IMR-90 (cell line): Measurements from ENCODE around the gene ZNF546. TPM values are rescaled to one million over a fixed set of nuclear protein-coding genes. Genes with fewer than 3 reads are reported as not detected.

Experiments
- ATAC-seq: fragments of 200-7000 bp; cut with Tn5 transposase; 2 replicates; pipeline ENCODE4 v1.9.1; 2020; ENCODE audit warnings: low read depth, mild to moderate bottlenecking, moderate library complexity
- BruUV-seq: library from RNA; stranded (reverse); fragments of 400-500 nt; replicated peaks from 2 replicates; lab custom pipeline; 2021; lab: Mats Ljungman, UMichigan
- CTCF ChIA-PET: fragments of 300-600 bp; formaldehyde crosslinking; extraction: SDS; loops from one replicate; lab custom pipeline; 2021; ENCODE audit warnings: antibody characterized with exemption; lab: Yijun Ruan, JAX
- POLR2A ChIA-PET: fragments of 300-600 bp; sonication (Branson Sonifier 250); formaldehyde crosslinking; loops from one replicate; lab custom pipeline; 2022; ENCODE audit warnings: antibody characterized with exemption; ENCODE audit not compliant: unreplicated experiment; lab: Charles Lee
- DNase-seq: peaks from one replicate; pipeline ENCODE4 v3.0.0; 2013
- H2AFZ ChIP-seq: replicated peaks from 2 replicates; pipeline ENCODE3; 2013; ENCODE audit warnings: low read length, mild to moderate bottlenecking; ENCODE audit not compliant: poor library complexity
- H2AK5ac ChIP-seq: 2 replicates; pipeline ENCODE4 v1.6.1; 2013; ENCODE audit warnings: low read depth, low read length, inconsistent platforms
- H2AK9ac ChIP-seq: replicated peaks from 2 replicates; pipeline ENCODE3; 2013; ENCODE audit warnings: mild to moderate bottlenecking, low read depth, low read length, moderate library complexity; ENCODE audit not compliant: poor library complexity
- H2BK120ac ChIP-seq: 2 replicates; pipeline ENCODE4 v1.6.1; 2013; ENCODE audit warnings: low read depth, low read length, inconsistent platforms
- H2BK15ac ChIP-seq: 3 replicates; pipeline ENCODE4 v1.6.1; 2013; ENCODE audit warnings: low read depth, low read length, inconsistent platforms
- H2BK20ac ChIP-seq: 2 replicates; pipeline ENCODE4 v1.6.1; 2013; ENCODE audit warnings: low read depth, mild to moderate bottlenecking, inconsistent platforms, low read length, moderate library complexity
- H2BK5ac ChIP-seq: 2 replicates; pipeline ENCODE4 v1.6.1; 2013; ENCODE audit warnings: mild to moderate bottlenecking, low read depth, low read length, inconsistent platforms; ENCODE audit not compliant: poor library complexity, severe bottlenecking
- H3K14ac ChIP-seq: replicated peaks from 2 replicates; pipeline ENCODE4 v1.6.1; 2013; ENCODE audit warnings: low read depth, low read length, inconsistent platforms
- H3K18ac ChIP-seq: 2 replicates; pipeline ENCODE4 v1.6.1; 2013; ENCODE audit warnings: low read depth, low read length, control low read depth
- H3K23ac ChIP-seq: 2 replicates; pipeline ENCODE4 v1.6.1; 2013; ENCODE audit warnings: low read depth, low read length, inconsistent platforms
- H3K27ac ChIP-seq: 2 replicates; pipeline ENCODE4 v1.5.1; 2013; ENCODE audit warnings: mild to moderate bottlenecking, control low read depth, low read length; ENCODE audit not compliant: insufficient read depth
- H3K27me3 ChIP-seq: 2 replicates; pipeline ENCODE4 v1.6.1; 2013; ENCODE audit warnings: low read length; ENCODE audit not compliant: control insufficient read depth, insufficient read depth
- H3K36me3 ChIP-seq: 2 replicates; pipeline ENCODE4 v1.6.1; 2013; ENCODE audit warnings: low read length, mixed read lengths; ENCODE audit not compliant: control insufficient read depth, insufficient read depth
- H3K4ac ChIP-seq: 2 replicates; pipeline ENCODE4 v1.6.1; 2013; ENCODE audit warnings: low read depth, low read length, inconsistent platforms
- H3K4me1 ChIP-seq: 2 replicates; pipeline ENCODE4 v1.6.1; 2013; ENCODE audit warnings: low read length, mixed read lengths; ENCODE audit not compliant: control insufficient read depth, insufficient read depth
- H3K4me2 ChIP-seq: 2 replicates; pipeline ENCODE4 v1.6.1; 2013; ENCODE audit warnings: low read depth, mild to moderate bottlenecking, control low read depth, low read length, moderate library complexity
- H3K4me3 ChIP-seq: 2 replicates; pipeline ENCODE4 v1.5.1; 2013; ENCODE audit warnings: low read depth, mild to moderate bottlenecking, control low read depth, low read length, moderate library complexity; ENCODE audit not compliant: insufficient read depth
- H3K56ac ChIP-seq: 2 replicates; pipeline ENCODE4 v1.6.1; 2013; ENCODE audit warnings: low read length, inconsistent platforms; ENCODE audit not compliant: insufficient read depth; ENCODE audit errors: extremely low read depth
- H3K79me1 ChIP-seq, 2 experiments: 2 replicates each; pipeline ENCODE4 v1.6.1; 2013; ENCODE audit warnings: low read length in 2 of 2, inconsistent platforms in 1 of 2, low read depth in 1 of 2
- H3K9ac ChIP-seq: 2 replicates; pipeline ENCODE4 v1.6.1; 2013; ENCODE audit warnings: low read depth, low read length, control low read depth
- H3K9me1 ChIP-seq: 2 replicates; pipeline ENCODE4 v1.6.1; 2013; ENCODE audit warnings: low read length, inconsistent platforms; ENCODE audit not compliant: insufficient read depth
- H3K9me3 ChIP-seq: 2 replicates; pipeline ENCODE4 v1.6.1; 2013; ENCODE audit warnings: low read length; ENCODE audit not compliant: control insufficient read depth, insufficient read depth
- H4K20me1 ChIP-seq: 2 replicates; pipeline ENCODE4 v1.6.1; 2013; ENCODE audit warnings: low read length, inconsistent platforms; ENCODE audit not compliant: insufficient read depth
- H4K5ac ChIP-seq: 2 replicates; pipeline ENCODE4 v1.6.1; 2013; ENCODE audit warnings: mild to moderate bottlenecking, low read depth, low read length, control low read depth
- H4K8ac ChIP-seq, 2 experiments: 2 replicates each; pipeline ENCODE4 v1.6.1; 2013; ENCODE audit warnings: low read depth in 2 of 2, low read length in 2 of 2, control low read depth in 1 of 2, inconsistent platforms in 1 of 2
- H4K91ac ChIP-seq: 2 replicates; pipeline ENCODE4 v1.6.1; 2013; ENCODE audit warnings: low read depth, low read length, inconsistent platforms; ENCODE audit not compliant: insufficient read depth
- NFE2L2 ChIP-seq: fragments of 150-350 bp; IDR thresholded peaks from 2 replicates; pipeline ENCODE4 v1.6.1; 2016; ENCODE audit warnings: low read depth, mild to moderate bottlenecking, low read length
- RCOR1 ChIP-seq: IDR thresholded peaks from 2 replicates; pipeline ENCODE4 v1.6.1; 2012; ENCODE audit warnings: mild to moderate bottlenecking, low read length, improper control_type of control experiment; ENCODE audit not compliant: insufficient replicate concordance
- dilution Hi-C: fragments of 300-500 bp; cut with HindIII; formaldehyde crosslinking; loops from one replicate; pipeline ENCODE4 v1.14.3; 2018; ENCODE audit warnings: low sequenced_read_pairs; ENCODE audit not compliant: unreplicated experiment
- in situ Hi-C: fragments of 300-500 bp; cut with MboI; formaldehyde crosslinking; loops from 3 replicates; pipeline ENCODE4 v1.14.3; 2019; ENCODE audit warnings: low sequenced_read_pairs, inconsistent platforms, mixed read lengths
- intact Hi-C: fragments of 100-400 bp; cut with micrococcal nuclease; formaldehyde crosslinking; loops from 2 replicates; pipeline ENCODE4 v1.10.0; 2022
- polyA plus RNA-seq, 3 experiments: library from polyadenylated mRNA; depleted of rRNA; stranded (reverse); fragments of >200 nt; gene quantifications; 2 replicates each; pipeline ENCODE4 v1.2.3, GENCODE V29; 2012; ENCODE audit warnings: low replicate concordance in 1 of 3
- total RNA-seq: library from RNA; depleted of rRNA; stranded (reverse); fragments of >200 nt; gene quantifications from 2 replicates; pipeline ENCODE4 v1.2.3, GENCODE V29; 2012

ZNF546 gene
- total and polyA plus RNA-seq, 2 of the 4 experiments (the other 2 are of a cell fraction), result 1.6 to 6.5 TPM

- Histone ChIP-seq H3K18ac (no peak overlapping the region), H3K4ac (no peak overlapping the region), H3K9me1 (no peaks in the 10 kb centered on the region), H3K4me1 (no peaks in the 10 kb centered on the region), H3K27ac (no peak overlapping the region), H3K4me2 (no peak overlapping the region), H3K23ac (no peak overlapping the region), H2AK9ac (no peak overlapping the region), H3K36me3 (peaks cover 5% of the 10 kb centered on the region), H2BK5ac (no peak overlapping the region), H3K9me3 (peaks cover 4% of the 10 kb centered on the region), H2BK15ac (no peak overlapping the region), H2AFZ (no peak overlapping the region), H4K8ac (no peak overlapping the region), H3K4me3 (no peak overlapping the region), H3K14ac (no peak overlapping the region), H2AK5ac (no peak overlapping the region), H3K9ac (no peak overlapping the region), H4K5ac (no peak overlapping the region), H3K56ac (no peak overlapping the region), H2BK20ac (no peak overlapping the region), H2BK120ac (no peak overlapping the region), H3K27me3 (no peaks in the 10 kb centered on the region), H3K79me1 (peaks cover 14 to 16% of the 10 kb centered on the region in 2 experiments; a peak in 3 of 4 replicates), H4K20me1 (no peaks in the 10 kb centered on the region), H4K91ac (no peak overlapping the region)
- POLR2A ChIA-PET, result no interaction called here
- TF ChIP-seq NFE2L2 (no peak), RCOR1 (no peak)
- in situ Hi-C loops, result no loop called here
- dilution Hi-C loops, result no loop called here
- intact Hi-C loops, result no loop called here
- CTCF ChIA-PET, result no interaction called here
- BruUV-seq, result no TSS peak
- ATAC-seq (no peak), DNase-seq (no peak)
These were observed 9.7 kb upstream of the ZNF546 start for GRCh38 chr19:39987167-39987566.
